ENCODE measurements around the gene PRKAR1B.

The PRKAR1B gene

DNA sequence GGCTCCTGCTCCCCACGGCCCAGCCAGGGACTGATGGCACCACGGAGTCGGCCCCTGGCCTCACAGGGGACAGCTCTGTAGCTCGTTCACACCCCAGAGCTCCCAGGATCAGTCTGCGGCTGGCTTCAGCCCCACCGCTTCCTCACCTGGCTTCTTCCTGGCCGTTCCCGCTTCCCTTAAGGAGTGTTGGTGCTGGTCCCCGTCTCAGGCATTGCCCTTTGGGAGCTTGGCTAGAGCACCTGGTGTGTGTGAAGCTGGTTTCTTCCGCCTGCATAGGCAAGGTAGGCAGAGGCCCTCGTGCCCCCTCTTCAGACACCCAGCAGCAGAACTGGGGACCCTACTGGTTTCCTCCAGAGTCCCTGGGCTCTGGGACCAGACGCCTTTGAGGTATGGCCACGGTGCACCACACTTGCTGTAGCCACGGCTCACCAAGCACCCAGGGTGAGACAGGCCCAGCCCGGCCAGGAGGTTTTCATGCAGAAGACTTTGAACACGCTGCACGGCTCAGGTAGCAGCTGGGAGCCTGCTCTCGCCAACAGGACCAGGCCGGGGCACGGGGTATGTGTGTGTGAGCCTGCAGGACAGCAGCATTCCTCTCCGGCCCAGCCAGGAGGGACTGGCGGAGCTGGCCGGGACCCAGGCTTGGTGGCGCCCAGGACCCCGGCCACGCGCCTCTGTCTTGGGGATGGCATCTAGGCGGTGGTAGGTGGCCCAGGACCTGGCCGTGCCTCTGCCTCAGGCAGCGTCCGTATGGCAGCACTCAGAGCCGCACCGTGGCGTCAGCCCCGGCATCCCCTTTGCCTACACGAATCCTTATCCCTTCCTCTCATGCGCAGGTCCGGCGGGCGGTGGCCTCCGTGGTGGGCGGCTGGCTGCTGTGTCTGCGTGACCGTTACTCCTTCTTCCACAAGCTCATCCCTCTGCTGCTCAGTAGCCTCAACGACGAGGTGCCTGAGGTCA lies 13.2 kb upstream of the PRKAR1B start:
- DNase-seq (ENCODE audit: insufficient read length, low spot score) (no peak), FAIRE-seq (no peak)
- no peak for TF ChIP-seq POLR2A (IDR thresholded peaks at IDR 0.05; ENCODE audit: low read depth, low read length)

DNA sequence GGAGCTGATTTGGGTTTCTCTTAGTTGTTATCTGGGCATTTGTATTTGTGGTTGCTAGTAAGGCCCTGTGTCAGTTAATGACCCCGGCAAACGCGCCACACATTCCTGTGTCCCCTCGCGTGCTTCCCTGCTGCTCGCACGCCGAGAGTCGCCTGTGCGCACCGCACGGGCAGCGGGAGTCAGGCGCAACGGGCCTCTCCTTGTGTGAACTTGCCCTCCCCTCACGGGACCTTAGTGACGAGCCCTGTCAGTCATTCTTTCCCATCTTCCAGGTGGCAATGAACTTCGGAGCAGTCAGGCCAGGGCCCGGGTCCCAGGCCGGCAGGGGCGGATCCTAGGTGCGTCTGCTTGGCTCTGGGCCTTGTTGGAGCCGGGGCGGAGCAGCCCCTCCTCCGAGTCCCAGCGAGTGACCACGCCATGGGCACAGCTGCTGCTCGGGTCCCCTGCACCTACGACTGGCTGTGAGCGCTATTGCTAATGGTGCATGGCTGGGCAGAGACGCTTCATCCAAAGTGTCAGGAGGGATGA lies 12.4 kb upstream of the PRKAR1B start:
- DNase-seq (ENCODE audit: insufficient read length, low spot score) (no peak), FAIRE-seq (no peak)
- no peak for TF ChIP-seq POLR2A (IDR thresholded peaks at IDR 0.05; ENCODE audit: low read depth, low read length)

DNA sequence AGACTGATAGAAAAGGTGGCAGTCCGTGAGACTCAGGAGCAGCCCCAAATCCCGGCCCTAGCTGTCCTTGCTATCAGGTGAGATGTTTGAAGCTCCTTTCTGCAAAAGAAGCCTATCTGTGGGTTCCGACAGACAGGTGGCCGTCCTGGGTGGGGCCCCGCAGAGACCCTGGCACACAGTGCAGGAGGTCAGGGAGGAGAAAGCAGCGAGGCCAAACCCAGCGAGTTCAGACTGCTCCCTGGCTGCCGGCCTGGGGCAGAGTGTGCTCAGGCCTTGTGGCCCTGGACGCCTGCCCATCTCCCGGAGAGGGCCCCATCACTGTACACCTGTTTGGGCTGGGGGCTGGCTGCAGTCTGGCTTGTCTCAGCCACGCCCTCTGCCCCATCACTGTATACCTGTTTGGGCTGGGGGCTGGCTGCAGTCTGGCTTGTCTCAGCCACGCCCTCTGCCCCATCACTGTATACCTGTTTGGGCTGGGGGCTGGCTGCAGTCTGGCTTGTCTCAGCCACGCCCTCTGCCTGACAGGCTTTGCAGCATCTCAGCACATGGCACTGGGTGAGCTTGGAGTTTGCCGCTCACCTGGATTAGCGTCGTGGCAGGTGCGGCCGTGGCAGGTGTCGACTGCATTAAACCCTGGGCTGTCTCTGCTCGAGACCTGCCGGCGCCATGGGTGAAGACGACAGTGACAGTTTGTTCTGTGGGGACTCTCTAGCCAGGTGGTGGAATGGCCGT lies 11.8 kb upstream of the PRKAR1B start:
- DNase-seq (ENCODE audit: insufficient read length, low spot score) = no peak
- no peak for FAIRE-seq
- no peak for TF ChIP-seq POLR2A (IDR thresholded peaks at IDR 0.05; ENCODE audit: low read depth, low read length)

DNA sequence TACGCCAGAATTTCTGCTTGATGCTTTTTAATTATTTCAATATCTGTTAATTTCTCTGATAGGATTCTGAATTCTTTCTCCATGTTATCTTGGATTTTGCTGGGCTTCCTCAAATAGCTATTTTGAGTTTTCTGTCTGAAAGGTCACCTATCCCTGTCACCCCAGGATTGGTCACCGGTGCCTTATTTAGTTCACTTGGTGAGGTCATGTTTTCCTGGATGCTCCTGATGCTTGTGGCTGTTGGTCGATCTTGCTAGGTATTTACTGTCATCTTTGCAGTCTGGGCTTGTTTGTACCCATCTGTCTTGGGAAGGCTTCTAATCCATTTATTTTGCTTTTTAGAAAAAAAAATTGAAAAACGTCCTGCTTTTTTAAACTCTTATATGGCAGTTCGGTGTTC lies 11.2 kb upstream of the PRKAR1B start:
- TF ChIP-seq POLR2A (IDR thresholded peaks at IDR 0.05; ENCODE audit: low read depth, low read length) = no peak
- no peak for DNase-seq (ENCODE audit: insufficient read length, low spot score)
- FAIRE-seq = no peak

DNA sequence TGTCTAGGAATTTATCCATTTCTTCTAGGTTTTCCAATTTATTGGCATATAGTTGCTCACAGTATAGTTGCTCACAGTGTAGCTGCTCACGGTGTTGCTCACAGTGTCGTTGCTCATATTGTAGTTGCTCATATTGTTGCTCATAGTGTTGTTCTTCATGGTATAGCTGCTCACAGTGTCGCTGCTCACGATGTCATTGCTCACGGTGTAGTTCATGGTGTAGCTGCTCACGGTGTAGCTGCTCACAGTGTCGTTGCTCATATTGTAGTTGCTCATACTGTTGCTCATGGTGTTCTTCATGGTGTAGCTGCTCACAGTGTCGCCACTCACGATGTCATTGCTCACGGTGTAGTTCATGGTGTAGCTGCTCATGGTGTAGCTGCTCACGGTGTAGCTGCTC lies 7.7 kb upstream of the PRKAR1B start:
- TF ChIP-seq POLR2A (IDR thresholded peaks at IDR 0.05; ENCODE audit: low read depth, low read length) = no peak
- FAIRE-seq = no peak
- DNase-seq (ENCODE audit: insufficient read length, low spot score) = no peak

DNA sequence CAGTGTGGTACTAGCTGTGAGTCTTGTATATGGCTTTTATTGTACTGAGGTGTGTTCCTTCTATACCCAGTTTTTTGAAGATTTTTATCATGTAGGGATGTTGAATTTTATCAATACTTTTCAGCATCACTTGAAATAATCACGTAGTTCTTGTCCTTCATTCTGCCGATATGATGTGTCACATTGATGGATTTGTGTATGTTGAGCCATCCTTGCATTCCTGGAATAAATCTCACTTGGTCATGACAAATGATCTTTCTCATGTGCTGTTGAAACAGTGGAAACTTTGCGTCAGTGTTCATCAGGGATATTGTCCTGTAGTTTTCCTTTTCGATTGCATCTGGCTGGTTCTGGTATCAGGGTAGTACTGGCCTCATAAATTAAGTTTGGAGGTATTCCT lies 7.1 kb upstream of the PRKAR1B start:
- TF ChIP-seq POLR2A (IDR thresholded peaks at IDR 0.05; ENCODE audit: low read depth, low read length) = no peak
- FAIRE-seq (no peak), DNase-seq (ENCODE audit: insufficient read length, low spot score) (no peak)

DNA sequence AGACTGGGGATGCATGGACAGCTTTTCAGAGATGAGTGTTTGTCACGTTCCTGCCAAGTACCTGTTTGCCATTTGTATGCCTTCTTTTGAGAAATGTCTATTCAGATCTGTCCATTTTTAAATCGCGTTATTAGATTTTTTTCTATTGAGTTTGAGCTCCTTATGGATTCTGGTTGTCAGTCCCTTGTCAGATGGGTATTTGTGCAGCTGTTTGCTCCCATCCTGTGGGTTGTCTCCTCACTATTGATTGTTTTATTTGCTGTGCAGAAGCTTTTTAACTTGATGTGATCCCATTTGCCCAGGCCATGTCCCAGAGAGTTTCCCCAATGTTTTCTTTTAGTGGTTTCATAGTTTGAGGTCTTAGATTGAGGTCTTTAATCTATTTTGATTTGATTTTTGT lies 5.5 kb upstream of the PRKAR1B start:
- FAIRE-seq (no peak), DNase-seq (ENCODE audit: insufficient read length, low spot score) (no peak)
- no peak for TF ChIP-seq POLR2A (IDR thresholded peaks at IDR 0.05; ENCODE audit: low read depth, low read length)

DNA sequence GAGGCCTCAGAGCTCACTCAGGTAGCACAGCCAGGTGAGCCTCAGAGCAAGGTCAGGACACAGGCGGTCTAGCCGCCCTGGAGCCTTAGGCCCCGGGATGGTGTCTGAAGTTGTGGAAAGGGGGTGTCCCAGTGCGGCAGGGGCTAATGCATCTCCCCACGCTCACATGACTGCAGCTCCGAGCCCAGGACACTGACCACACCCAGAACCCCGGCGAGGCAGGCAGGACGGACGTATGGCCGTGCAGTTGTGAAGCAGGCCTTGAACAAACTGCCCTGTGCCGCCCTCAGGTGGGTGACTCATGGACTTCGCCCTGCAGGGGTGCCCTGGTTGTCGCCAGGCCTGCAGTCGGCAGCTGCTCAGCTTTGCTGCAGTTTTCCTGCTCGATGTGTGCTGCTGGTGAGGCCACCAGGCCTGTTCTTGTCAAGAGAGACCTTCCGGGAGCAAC lies 5.0 kb upstream of the PRKAR1B start:
- TF ChIP-seq POLR2A (IDR thresholded peaks at IDR 0.05; ENCODE audit: low read depth, low read length) = no peak
- FAIRE-seq = peak; percentile 87
- peak; percentile 100 for DNase-seq (ENCODE audit: insufficient read length, low spot score)

DNA sequence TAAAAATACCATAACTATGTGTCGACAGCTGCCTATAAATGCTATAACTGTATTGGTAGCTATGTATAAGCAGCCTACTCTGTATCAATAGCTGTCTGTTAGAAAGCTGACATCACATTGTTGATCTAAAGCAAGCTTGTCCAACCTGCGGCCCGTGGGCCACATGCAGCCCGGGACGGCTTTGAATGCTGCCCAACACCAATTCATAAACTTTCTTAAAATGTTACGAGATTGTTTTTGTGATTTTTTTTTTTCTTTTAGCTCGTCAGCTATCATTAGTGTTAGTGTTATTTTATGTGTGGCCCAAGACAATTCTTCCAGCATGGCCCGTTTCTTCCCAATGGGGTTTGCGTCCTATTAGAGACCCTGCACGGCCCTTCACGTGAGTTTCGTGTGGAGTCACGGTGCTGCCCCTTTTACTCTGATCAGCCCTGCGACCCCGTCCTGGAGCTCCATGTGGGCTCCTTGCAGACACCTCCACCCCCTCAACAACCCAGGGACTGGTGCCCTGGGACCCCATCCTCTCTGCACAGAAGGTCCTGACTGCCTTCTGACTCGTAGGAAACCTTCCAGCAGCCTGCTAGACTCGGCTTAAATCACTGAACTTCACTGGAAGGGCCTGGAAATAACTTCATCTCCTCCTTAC lies 4.5 kb upstream of the PRKAR1B start:
- TF ChIP-seq POLR2A (IDR thresholded peaks at IDR 0.05; ENCODE audit: low read depth, low read length) = no peak
- DNase-seq (ENCODE audit: insufficient read length, low spot score) (no peak), FAIRE-seq (no peak)

DNA sequence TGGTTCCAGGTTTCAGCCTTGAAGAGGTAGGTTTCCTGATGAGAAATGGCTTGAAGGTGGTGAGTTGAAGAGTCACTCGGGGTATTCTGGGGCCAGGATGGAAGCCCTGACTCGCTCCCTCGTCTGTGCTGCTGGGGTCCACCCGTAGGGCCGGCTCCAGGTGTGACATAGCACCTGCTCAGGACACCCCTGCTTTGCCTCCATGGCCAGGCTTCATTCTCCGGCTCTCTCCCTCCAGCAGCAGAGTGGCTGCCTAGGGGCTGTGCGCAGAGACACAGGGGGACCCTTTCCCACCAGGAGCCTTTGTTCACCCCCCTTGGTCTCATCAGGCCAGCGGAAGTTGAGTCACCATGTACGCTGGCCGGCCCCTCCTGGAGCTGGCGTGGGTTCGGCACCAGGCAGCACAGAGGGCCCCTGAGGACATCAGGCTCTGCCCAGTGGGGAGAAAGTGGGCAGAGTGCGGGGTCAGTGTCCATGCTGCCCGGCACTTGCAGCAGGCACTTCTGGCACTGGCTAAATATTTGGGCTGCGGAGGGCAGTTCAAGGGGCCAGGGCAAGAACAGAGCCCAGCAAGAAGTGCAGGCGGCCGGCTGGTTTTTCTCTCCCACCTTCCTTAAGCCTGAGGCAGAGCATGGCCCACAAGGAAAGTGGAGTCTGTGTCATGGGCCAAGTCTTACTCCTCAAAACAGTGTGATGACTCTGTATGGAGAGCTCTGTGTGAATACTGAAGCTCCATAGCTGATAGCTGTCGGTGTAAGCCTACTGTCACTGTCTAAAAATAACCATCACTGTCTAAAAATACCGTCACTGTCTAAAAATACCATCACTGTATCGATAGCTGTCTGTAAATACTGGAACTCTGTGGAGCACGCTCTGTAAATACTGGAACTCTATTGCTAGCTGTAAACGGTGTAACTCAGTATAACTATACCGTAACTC lies 3.7 kb upstream of the PRKAR1B start:
- no peak for TF ChIP-seq POLR2A (IDR thresholded peaks at IDR 0.05; ENCODE audit: low read depth, low read length)
- no peak for DNase-seq (ENCODE audit: insufficient read length, low spot score)
- FAIRE-seq = no peak

DNA sequence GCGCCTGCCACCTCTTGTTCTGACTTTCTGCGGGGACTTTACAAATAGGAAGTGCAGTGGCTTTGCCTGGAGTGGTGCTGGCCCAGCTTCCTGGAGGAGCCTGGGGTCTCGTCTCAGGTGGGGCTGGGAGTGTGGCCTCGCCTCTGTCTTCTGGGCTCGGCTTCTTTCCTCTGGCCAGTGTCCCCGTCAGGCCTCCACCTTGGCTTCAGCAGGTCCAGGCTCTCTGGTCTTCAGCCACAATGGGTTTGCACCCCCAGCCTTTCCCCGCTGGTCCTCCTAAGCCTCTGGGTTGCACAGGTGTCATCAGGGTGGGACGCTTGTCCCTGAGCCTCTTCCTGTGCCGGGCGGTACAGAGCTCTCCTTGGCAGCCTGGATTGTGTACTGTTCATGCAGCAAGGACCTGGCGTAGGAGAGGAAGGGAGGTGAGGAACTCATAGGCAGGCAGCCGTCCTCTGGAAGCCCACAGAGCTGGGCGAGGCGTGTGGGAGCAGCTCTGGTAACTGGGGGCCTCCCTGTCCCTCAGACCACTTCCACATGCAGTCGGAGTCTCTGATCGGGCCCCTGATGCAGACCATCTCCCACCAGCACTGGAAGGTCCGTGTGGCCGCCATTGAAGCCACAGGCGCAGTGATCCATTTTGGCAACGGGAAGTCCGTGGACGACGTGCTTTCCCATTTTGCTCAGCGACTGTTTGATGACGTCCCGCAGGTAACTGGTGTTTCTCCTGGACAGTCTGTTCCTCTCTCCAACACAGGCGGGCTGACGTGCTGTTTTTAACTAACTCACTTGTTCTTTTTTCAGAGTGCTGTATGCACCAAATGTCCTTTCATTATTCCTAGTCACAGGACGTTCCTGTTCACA lies 2.3 kb upstream of the PRKAR1B start:
- DNase-seq (ENCODE audit: insufficient read length, low spot score) (no peak), FAIRE-seq (no peak)
- no peak for TF ChIP-seq POLR2A (IDR thresholded peaks at IDR 0.05; ENCODE audit: low read depth, low read length)

DNA sequence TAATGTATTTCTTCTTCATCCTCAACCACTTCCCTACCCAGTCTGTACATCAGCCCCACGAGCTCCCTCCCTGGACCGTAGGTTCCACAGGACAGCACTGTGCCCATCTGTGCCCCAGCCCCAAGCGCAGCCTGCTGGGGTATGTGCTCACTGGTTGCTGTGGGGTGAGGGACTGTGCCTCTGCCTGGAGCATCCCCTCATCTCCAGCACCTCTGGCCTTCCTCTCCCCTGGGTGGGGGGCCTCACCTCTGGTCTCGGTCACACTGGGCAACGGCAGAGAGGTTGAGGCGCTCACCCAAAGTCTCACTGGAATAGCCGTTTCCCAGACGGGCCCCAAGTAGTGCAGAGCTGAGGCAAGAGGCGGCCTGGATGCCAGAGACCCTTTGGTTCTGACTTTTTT lies 1.5 kb upstream of the PRKAR1B start:
- no peak for TF ChIP-seq POLR2A (IDR thresholded peaks at IDR 0.05; ENCODE audit: low read depth, low read length)
- no peak for FAIRE-seq
- no peak for DNase-seq (ENCODE audit: insufficient read length, low spot score)

All from H54 (cell line).